Activated CD4-positive, alpha-beta T cell treated with anti-CD3 and anti-CD28 coated beads, Interleukin-2, amount 10 ng/mL, durations not matched to agents 24 days and 14 days (primary cell): Measurements from ENCODE around the gene ATP4A. TPM values are rescaled to one million over a fixed set of nuclear protein-coding genes. Genes with fewer than 3 reads are reported as not detected.

Source experiments
- DNase-seq: peaks from one replicate; pipeline ENCODE4 v3.0.0; 2022
- H3K27ac Mint-ChIP-seq: one replicate; pipeline ENCODE4 v1.8.0; 2022; ENCODE audit warnings: mild to moderate bottlenecking, mixed read lengths
- H3K27me3 Mint-ChIP-seq: one replicate; pipeline ENCODE4 v1.8.0; 2022; ENCODE audit warnings: mixed read lengths
- H3K36me3 Mint-ChIP-seq: one replicate; pipeline ENCODE4 v1.8.0; 2022; ENCODE audit warnings: low read depth, mild to moderate bottlenecking, mixed read lengths
- H3K4me1 Mint-ChIP-seq: one replicate; pipeline ENCODE4 v1.8.0; 2021; ENCODE audit warnings: mixed read lengths
- H3K4me3 Mint-ChIP-seq: one replicate; pipeline ENCODE4 v1.8.0; 2022; ENCODE audit warnings: mild to moderate bottlenecking, moderate library complexity, mixed read lengths
- H3K9me3 Mint-ChIP-seq: one replicate; pipeline ENCODE4 v1.8.0; 2021; ENCODE audit warnings: mixed read lengths
- intact Hi-C: fragments of 100-400 bp; cut with micrococcal nuclease; formaldehyde crosslinking; loops from one replicate; pipeline ENCODE4 v1.15.1; 2023
- total RNA-seq: library from RNA; stranded (reverse); gene quantifications from 2 replicates; pipeline ENCODE4 v1.2.3, GENCODE V29; 2022

ATP4A gene
- total RNA-seq, 1 donor from 2014 or later: not detected

DNA sequence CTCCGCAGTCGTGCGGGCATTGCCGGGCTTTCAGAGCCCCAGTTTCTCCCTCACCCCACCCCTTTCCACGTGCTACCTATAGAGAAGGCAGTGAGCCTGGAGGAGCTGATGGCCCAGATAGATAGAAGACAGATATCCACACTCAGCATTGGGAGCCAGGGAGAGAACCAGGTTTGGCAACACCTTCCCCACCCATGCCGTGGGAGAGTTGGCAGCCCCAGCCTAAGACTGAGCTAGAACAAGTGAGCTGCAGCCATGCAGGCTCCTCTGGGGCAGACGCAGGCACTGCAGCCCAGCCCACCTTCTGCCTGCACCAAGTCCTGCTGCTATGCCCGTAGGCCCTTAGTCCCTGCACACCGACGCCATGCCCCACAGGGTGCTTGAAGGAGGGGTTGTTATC lies 62.8 kb downstream of the ATP4A start:
- Mint-ChIP-seq H3K4me3 (no peak overlapping the region), H3K4me1 (peaks cover 2% of the 10 kb centered on the region), H3K27ac (no peak overlapping the region), H3K27me3 (peaks cover 15% of the 10 kb centered on the region), H3K9me3 (no peaks in the 10 kb centered on the region), H3K36me3 (no peaks in the 10 kb centered on the region)
- intact Hi-C loops: no loop called here
- no peak for DNase-seq

Other genes starting within 250 kb of the ATP4A start
- 3.4 and 4.1 TPM in 2 replicates for gene CD22, start 234.5 kb downstream of the ATP4A start, total RNA-seq
- 0.12 and 0.14 TPM in 2 replicates for gene FFAR1, start 215.8 kb downstream of the ATP4A start, total RNA-seq
- 0.21 and 0.69 TPM in 2 replicates for gene FFAR3, start 205.2 kb downstream of the ATP4A start, total RNA-seq
- 0.21 TPM in 1 of 2 replicates, not detected in the other for gene GPR42, start 192.6 kb downstream of the ATP4A start, total RNA-seq
- not detected in 2 replicates for gene FFAR2, start 115.4 kb downstream of the ATP4A start, total RNA-seq
- gene KRTDAP, start 73.2 kb downstream of the ATP4A start, total RNA-seq: not detected in 2 replicates
- gene DMKN, start 50.0 kb downstream of the ATP4A start, total RNA-seq: not detected in 2 replicates
- gene SBSN, start 35.3 kb downstream of the ATP4A start, total RNA-seq: not detected in 2 replicates
- gene GAPDHS, start 30.2 kb downstream of the ATP4A start, total RNA-seq: not detected in 2 replicates
- gene TMEM147, start 18.0 kb downstream of the ATP4A start, total RNA-seq: 132 and 134 TPM in 2 replicates
- gene PMIS2, start 22.5 kb upstream of the ATP4A start, total RNA-seq: not detected in 2 replicates
- gene HAUS5, start 49.1 kb upstream of the ATP4A start, total RNA-seq: 45.8 TPM in 2 replicates
- 114 and 115 TPM in 2 replicates for gene RBM42, start 65.4 kb upstream of the ATP4A start, total RNA-seq
- 0.93 and 1.1 TPM in 2 replicates for gene ETV2, start 78.1 kb upstream of the ATP4A start, total RNA-seq
- 451 and 472 TPM in 2 replicates for gene COX6B1, start 84.7 kb upstream of the ATP4A start, total RNA-seq
- 0.77 and 0.92 TPM in 2 replicates for gene UPK1A, start 102.9 kb upstream of the ATP4A start, total RNA-seq
- gene ZBTB32, start 140.9 kb upstream of the ATP4A start, total RNA-seq: 140 and 142 TPM in 2 replicates
- 60.0 and 64.5 TPM in 2 replicates for gene KMT2B, start 154.3 kb upstream of the ATP4A start, total RNA-seq
- gene IGFLR1, start 178.8 kb upstream of the ATP4A start, total RNA-seq: 62.4 and 75.2 TPM in 2 replicates
- 26.9 and 28.2 TPM in 2 replicates for gene U2AF1L4, start 181.8 kb upstream of the ATP4A start, total RNA-seq
- gene PSENEN, start 182.0 kb upstream of the ATP4A start, total RNA-seq: 44.9 and 46.7 TPM in 2 replicates
- gene LIN37, start 184.9 kb upstream of the ATP4A start, total RNA-seq: 7.7 and 11.1 TPM in 2 replicates
- gene HSPB6, start 193.4 kb upstream of the ATP4A start, total RNA-seq: 0.42 TPM in 1 of 2 replicates, not detected in the other
- gene PROSER3, start 194.5 kb upstream of the ATP4A start, total RNA-seq: 35.2 and 43.6 TPM in 2 replicates
- 24.6 and 26.4 TPM in 2 replicates for gene ARHGAP33, start 211.9 kb upstream of the ATP4A start, total RNA-seq
- gene PRODH2, start 249.2 kb upstream of the ATP4A start, total RNA-seq: not detected in 2 replicates